ENCODE results near the gene TRIM10.
A peak's percentile ranks its signal among the peaks of the same experiment; 100 is the strongest.
"Not testable (repeated sequence)": the region's sequence is repeated elsewhere in the genome, so short reads cannot be mapped to it uniquely, and the experiment has no call there.

The TRIM10 gene

DNA sequence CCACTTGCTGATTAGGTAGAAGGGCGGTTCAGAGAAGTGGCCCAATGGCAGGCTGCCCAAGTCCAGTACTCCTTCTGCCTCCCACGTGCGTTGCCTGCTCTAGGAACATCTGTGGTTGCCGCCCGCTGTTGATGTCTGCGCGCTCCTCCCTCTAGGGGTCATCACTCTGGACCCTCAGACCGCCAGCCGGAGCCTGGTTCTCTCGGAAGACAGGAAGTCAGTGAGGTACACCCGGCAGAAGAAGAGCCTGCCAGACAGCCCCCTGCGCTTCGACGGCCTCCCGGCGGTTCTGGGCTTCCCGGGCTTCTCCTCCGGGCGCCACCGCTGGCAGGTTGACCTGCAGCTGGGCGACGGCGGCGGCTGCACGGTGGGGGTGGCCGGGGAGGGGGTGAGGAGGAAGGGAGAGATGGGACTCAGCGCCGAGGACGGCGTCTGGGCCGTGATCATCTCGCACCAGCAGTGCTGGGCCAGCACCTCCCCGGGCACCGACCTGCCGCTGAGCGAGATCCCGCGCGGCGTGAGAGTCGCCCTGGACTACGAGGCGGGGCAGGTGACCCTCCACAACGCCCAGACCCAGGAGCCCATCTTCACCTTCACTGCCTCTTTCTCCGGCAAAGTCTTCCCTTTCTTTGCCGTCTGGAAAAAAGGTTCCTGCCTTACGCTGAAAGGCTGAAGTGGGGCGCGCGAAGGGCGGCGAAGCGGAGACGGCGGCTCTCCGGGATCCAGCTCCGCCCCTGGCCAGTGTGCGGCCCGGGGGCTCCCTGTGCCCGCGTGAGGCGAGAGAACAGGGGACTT, 10.9 kb upstream of the TRIM10 start:
- DNase-seq (ENCODE audit: low read depth in 2 of 2) = no peak

DNA sequence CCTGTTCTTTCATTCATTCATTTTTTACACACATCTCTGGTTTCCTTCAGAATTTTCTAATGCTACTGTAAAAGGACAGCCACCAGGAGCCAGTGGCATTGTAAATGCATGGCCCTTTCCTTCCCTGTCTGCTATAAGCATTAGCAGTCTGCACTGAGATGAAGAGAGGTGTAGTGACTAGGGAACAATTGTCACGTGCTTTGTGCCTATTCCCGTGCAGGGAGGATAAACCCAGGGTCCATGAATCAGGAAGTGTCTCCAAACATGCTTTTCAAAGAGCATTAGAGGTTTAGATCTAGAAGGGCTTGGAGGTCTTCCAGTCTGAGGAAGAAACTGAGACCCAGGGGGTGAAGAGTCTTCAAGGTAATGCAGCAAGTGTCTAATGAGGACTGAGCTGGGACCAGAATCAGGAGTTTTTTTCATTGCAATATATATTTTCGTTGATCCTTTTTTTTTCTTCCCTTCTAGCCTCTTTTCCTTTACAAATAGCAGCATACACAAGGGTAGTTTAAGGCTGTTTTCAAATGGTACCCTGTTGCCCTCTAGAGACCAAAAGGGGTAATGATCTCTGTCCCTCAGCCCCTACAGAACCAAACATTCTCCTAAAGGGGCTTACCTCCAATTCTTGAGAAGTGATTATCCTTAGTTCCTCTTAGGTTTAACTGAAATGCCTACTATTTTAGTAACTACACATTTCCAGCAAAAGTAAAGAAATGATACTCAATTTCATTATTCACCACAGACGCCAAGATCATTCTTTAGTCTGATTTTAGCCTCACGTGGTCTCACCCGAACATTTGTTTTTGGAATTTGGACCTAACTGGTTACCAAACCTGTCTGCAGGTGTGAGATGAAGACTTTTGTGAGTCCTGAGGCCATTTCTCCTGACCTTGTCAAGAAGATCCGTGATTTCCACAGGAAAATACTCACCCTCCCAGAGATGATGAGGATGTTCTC, 8.9 kb upstream of the TRIM10 start:
- no peak for DNase-seq (ENCODE audit: low read depth in 2 of 2)

DNA sequence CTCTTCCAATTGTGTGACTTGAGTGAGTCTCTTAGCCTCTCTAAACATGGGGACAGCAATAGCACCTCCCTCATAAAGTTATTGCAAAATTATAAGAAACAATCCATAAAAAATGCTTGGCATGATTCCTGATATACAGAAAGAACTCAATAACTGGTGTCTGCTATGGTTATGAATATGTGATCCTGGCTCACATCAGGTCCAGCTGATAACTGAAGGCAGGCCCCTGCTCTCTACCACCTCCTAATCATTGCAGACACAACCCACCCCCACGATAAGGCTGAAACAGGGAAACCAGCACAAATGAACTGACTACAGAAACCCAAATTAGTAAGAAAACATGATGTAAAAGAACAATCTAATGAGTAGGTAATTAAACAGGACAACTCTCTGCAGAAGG, 7.7 kb upstream of the TRIM10 start:
- no peak for DNase-seq (ENCODE audit: low read depth in 2 of 2)

DNA sequence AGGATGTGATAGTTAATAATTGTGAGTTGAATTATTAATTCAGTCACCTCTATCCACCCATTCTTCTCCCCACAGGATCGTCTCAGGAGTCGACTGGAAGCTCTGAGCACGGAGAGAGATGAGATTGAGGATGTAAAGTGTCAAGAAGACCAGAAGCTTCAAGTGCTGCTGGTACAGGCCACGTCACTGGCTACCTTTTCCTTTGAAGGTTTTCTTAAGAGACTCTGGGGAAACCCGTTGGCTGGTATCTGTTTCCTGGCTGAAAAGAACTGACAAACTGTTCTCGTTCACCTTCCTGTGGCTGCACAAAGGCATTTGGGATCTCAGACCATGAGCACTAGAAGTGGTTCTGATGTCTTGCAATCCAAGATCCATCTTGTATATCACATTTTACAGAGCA, 6.1 kb upstream of the TRIM10 start:
- no peak for DNase-seq (ENCODE audit: low read depth in 2 of 2)

DNA sequence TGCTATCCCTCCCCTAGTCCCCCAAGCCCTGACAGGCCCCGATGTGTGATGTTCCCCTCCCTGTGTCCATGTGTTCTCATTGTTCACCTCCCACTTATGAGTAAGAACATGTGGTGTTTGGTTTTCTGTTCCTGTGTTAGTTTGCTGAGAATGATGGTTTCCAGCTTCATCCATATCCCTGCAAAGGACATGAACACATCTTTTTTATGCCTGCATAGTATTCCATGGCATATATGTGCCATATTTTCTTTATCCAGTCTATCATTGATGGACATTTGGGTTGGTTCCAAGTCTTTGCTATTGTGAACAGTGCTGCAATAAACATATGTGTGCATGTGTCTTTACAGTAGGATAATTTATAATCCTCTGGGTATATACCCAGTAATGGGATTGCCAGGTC, 4.2 kb upstream of the TRIM10 start:
- not testable (repeated sequence) for DNase-seq (ENCODE audit: low read depth in 2 of 2)

DNA sequence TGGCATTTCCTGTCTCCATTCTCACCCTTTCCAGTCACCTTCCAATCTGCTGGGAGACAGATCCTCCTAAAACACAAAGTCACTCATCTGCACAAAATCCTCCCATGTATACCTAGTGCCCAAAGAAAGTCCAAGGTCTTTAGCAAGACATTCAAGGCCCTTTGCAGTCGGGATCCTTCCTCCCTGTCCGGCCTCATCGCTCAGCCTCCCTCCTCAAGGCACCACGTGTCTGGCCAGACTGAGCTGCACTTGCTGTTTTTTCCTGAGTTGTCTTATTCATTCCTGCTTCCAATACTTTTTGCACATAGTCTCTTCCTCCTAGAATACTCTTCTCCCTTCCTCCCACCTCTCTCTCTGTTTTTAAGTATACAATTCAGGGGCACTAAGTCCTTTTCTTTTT, 3.7 kb upstream of the TRIM10 start:
- no peak for DNase-seq (ENCODE audit: low read depth in 2 of 2)

DNA sequence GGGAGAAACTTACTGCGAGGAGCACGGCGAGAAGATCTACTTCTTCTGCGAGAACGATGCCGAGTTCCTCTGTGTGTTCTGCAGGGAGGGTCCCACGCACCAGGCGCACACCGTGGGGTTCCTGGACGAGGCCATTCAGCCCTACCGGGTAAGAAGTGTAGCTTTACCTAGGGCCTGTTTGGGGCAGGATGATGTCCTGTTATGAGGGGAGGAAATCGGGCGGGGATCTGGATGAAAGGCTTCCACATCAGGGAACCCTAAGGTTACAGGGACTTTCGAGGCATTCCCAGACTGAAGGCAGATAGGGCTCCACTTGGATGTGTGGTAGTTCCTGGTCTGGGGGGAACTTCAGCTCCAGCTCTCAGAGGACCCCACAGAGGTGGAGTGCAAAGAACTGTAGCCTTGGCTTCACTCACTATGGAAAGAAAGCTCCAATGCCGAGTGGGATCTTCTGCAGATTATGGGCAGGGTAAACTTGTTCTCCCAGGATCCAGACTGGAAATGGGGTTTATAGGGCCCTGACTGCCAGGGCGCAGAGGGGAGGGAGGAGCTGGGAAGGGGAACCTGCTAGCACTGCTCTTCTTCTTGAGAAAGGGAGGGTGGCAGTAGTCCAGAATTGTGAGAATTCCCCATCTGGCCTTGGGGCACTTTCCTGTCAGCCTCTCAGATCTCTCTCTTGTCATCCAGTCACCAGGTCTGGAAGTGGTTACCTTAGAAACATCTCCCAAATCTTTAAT, 3.1 kb upstream of the TRIM10 start:
- DNase-seq (ENCODE audit: low read depth in 2 of 2) = no peak

DNA sequence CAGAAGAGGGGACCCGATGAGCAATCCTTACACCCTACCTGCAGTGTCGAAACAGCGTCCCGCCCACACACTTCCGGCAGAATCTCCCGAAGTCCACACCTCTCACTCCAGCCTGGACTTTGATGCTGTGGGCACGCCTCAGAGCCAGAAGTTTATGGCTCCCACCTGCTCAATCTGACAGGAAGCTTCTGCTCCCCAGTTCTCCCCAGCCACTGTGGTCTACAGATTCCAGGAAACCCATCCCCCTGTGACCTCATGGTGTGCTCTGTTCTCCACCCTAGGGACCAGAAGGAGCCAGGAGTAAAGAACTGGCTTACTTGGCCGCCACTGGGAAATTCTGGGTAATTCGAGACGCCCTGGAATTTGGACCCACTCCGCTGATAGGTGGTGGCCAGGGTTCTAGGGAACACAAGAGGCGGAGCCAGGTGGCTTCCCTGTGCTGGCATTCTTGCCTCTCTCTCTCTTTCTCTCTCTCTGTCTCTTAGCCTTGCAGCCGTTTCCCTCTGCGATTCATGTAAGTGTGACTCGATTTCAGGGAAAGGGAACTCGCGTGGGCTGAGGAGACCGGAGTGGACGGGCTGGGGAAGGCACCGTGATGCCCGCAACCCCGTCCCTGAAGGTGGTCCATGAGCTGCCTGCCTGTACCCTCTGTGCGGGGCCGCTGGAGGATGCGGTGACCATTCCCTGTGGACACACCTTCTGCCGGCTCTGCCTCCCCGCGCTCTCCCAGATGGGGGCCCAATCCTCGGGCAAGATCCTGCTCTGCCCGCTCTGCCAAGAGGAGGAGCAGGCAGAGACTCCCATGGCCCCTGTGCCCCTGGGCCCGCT, 2.3 kb upstream of the TRIM10 start, which contains the start of gene TRIM15:
Gene TRIM15, plus strand, starts transcription at position 457 of the 828 bp plus-strand sequence. Its CDS starts 139 bp downstream, at position 596.
- peak in 1 of 2 experiments; percentile 60 for DNase-seq (ENCODE audit: low read depth in 2 of 2)

DNA sequence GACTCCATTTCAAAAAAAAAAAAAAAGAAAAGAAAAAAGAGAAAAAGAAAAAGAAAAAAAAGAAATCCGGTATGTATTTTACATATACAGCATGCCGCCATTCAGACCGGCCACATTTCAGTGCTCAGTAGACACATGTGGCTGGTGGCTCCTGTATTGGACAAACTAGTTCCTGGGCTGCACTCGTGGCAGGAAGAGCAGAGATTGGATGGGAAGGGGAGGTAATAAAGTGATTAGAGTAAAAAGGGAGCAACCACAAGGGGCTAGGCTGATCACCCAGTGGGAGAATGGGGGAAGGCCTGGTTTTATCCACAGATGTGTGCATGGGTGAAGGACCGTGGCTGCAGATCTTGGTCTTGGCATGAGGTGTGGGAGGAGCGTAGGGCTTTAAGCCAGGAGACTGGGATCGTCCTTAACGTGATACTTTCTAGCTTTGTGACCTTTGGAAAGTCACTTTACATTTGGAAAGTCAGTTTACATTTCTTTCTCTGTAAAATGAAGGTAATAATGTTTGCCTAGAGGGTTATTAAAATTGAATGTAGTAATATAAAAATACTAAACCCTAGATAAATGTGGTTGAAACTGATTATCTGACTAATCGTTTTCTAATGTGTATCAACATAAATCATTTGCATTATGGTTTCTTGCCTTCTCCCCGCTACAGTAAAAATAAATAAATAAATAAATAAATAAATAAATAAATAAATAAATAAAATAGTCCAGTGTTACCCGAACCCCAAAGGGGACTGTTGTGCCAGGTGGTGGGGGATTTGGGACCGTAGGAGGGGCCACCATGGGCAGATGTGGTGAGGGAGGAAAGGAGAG, 1.5 kb upstream of the TRIM10 start:
- no peak for DNase-seq (ENCODE audit: low read depth in 2 of 2)

DNA sequence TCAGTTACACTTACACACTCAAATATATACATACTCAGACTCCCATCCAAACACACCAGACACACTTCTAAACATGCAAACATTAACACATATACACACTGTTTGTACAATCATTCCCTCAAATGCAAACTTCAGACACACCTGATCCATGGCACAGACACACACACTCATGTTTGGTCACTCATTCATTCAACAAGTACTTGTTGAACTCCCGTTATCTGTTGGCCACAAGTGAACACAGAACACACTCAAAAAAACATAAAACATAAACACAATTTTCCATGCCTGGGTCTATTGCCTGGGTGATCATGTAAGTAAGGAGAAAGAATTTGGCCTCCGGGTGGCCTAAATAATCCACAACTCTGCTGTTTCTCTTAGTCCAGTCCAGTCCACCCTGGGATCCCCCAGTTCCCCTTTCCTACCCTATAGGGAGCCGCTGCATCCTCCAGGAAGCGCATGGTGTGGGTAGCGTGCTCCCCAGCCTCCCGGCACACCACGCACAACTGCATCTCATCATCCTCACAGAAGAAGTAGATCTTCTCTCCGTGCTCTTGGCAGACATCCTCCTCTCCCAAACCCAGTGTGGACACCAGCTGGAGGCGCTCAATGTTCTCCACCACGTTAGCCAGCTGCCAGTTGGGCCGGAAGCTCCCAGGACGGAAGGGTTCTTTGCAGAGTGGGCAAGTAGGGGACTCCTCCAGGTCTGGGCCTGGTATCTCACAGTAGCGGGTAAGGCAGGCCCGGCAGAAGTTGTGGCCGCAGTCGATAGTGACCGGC, 815 bp downstream of the TRIM10 start:
- no peak for DNase-seq (ENCODE audit: low read depth in 2 of 2)

DNA sequence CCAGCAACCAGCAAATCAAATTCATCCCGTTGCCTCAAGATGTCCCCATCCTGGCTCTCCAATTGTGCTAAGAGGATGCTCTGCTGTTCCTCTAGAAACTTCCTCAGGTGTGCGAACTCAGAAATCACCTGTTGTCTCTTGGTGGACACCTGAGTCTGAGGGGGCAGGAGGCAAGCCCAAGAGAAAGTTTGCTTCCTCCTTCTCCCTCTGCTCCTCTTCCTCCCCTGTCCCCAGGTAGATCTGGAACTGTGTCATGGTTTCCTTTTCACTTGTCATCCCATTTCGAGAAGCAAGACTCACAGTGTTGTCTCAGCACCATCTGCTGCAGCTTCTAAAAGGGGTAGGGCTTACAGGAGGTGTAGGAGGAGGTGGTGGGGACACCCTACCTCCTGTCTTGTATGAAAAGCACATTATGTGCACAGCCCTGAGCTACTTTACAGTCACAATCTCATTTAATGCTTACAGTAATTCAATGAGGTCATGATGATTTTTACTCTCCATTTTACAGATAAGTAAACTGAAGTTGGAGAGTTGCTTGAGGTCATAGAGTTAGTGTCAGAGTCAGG, 2.5 kb downstream of the TRIM10 start:
- no peak for DNase-seq (ENCODE audit: low read depth in 2 of 2)

DNA sequence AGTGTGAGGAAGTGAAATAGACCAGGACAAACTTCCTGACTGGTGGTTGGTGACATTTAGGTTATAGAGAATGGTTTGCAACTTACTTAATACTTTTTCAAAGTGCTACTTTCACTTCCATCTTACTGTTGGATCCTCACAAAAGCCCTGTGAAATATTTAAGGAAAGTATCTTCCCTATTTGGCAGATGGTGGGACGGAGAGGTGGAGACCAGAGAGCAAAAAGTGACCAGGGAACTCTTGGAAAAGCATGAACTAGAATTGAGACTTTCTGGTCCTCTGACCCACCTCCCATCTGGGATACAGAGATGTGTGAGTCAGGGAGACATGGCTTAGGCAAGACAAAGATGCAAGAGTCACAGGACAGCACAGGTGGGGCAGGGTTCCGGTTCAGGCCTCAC, 3.0 kb downstream of the TRIM10 start:
- no peak for DNase-seq (ENCODE audit: low read depth in 2 of 2)

DNA sequence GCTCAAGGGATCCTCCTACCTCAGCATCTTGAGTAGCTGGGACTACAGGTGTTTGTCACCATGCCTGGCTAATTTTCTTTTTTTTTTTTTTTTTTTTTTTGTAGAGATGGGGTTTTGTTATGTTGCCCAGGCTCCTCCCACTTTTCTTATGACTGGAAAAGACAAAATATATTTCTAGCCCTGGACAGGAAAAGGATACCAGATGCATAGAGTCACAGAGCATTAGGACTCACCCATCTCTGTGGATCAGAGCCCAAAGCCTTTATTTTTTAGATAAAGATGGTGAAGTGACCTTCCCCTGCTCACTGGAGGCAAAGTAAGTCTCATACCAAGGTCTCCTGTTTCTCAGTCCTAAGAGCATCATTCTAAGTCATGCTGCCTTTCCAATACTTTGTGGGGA, 3.4 kb downstream of the TRIM10 start:
- DNase-seq (ENCODE audit: low read depth in 2 of 2) = no peak

DNA sequence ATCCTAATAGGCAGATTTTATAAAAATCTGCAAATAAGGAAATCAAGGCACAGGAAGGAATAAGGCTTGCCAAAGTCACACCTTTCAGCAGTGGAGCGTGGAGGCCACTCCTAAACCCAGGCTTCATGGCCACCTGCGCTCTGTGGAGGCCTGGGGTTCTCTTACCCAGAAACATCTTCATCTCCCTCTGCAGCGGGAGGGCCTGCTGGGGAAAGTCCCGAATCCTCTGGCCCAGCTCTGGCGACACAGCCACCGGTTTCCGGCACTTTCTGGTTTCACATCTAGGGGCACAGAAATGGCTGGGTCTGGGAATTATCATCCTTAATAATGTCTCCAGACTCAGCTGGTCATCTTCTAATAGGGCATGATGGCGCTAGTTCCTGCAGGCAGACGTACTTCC, 4.2 kb downstream of the TRIM10 start:
- no peak for DNase-seq (ENCODE audit: low read depth in 2 of 2)

DNA sequence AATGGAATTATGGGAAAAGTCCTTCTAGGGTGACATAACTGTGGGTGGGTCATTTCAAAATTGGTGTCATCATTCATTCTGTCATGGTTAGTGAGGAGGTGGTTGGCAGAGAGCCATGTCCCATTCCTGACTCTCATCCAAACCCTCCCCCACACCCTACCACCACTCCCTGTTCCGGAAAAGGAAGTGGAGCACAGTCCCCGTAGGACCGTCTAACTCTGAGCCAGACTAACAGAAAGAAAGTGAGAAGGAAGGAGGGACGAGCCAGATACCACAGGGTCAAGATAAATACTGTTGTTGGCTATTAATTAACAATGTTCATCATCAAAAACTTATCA, 4.8 kb downstream of the TRIM10 start:
- no peak for DNase-seq (ENCODE audit: low read depth in 2 of 2)

DNA sequence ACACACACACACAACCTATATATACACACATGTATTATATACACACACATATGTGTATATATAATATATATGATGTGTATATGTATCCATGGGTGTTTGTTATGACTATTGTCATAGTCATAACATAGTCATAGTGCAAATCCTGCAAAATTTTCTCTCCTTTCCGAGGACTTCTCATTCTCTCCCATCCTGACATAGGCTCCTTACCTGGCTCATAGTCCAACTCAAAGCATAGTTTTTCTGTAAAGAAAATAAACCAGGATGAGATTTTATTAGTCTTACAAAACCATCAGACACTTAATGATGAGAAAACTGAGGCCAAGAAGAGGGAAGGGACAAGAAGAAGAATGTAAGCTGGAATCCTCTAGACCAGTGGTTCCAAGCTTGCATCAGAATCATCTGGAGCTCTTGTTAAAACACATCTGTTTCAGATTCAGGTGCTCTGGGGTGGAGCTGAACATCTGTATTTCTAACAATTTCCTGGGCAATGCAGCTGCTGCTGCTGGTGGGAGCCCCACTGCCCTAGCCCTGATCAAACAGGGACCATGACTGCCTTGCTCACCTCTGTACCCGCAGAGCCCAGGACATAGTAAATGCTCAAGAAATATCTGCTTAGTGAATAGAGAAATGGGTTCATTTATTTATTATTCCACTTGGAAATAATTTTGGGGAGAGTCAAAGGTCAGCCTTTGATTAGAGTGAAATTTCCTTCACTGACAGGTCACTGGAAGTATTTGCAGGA, 5.3 kb downstream of the TRIM10 start:
- DNase-seq (ENCODE audit: low read depth in 2 of 2) = no peak

DNA sequence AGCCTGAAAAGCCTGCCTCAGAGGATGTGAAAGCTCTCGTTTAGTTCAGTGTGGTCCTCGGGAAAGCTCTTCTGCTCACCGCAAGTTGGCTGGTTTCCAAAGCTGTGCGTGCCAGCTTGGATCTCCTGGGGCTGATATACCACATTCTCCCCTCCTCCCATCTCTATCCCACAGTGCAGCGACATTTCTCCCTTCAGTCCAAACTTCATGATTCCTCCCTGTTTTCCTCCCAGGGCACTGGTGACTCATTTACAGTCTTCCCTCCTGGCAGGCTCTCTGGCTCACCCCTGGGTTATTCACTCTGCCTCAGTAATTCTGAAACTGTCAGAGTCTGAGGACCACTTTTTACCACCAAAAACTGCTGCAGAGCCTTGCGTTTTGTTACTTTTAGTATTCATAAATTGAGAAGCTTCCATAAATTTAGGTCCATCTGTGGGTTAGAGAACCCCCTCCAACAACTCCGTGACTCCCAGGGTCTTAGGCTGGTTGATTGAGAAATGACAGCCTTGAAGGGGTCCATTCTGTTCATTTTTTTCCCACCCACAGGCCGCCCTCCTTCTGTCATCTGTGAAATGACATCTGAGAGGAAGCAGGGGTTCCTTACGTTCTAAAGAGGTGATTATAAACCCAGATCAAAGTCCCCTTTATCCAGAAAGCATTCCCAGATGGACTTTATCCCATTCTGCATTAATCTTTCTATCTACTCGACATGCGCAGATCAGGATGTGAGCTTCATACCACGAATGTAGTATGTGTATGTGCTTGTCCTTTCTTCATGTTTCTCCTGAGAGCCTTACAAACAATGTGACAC, 6.1 kb downstream of the TRIM10 start:
- DNase-seq (ENCODE audit: low read depth in 2 of 2) = no peak

DNA sequence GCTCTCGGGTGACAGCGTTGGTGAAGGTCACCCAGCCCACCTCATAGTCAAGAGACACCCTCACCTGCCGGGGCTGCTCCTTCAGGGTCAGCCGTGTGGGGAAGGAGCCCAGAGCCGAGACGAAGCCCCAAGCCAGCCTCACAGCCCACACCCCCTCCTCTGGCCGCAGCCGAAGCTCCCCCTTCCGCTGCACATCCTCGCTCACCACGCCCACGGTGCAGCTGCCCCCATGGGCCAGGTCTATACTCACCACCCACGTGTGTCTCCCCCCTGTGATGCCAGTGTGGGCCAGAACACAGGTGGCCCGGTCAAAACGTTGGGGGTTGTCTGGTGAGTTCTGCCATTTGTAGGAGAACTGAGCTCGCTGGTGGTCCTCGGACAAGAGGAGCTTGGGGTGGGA, 7.0 kb downstream of the TRIM10 start:
- DNase-seq (ENCODE audit: low read depth in 2 of 2) = no peak
